ENCODE measurements around the gene BEND7.
A peak's percentile ranks its signal among the peaks of the same experiment; 100 is the strongest.
"Not testable (repeated sequence)": the region's sequence is repeated elsewhere in the genome, so short reads cannot be mapped to it uniquely, and the experiment has no call there.

Gene BEND7

GRCh38 chr10:13441476-13441875 is 87.3 kb downstream of the BEND7 start:
- Mint-ChIP-seq H3K4me3 (no peak overlapping the region), H3K9me3 (no peaks in the 10 kb centered on the region), H3K4me1 (ENCODE audit: low read depth) (peaks cover 4% of the 10 kb centered on the region), H3K27ac (no peak overlapping the region), H3K36me3 (ENCODE audit: low read depth) (no peaks in the 10 kb centered on the region), H3K27me3 (ENCODE audit: low read depth) (peaks cover 46% of the 10 kb centered on the region)
- no peak for DNase-seq (ENCODE audit: low spot score)

GRCh38 chr10:13440185-13441061 is 88.4 kb downstream of the BEND7 start:
- Mint-ChIP-seq H3K36me3 (ENCODE audit: low read depth) (no peaks in the 10 kb centered on the region), H3K4me1 (ENCODE audit: low read depth) (peaks cover 4% of the 10 kb centered on the region), H3K27ac (no peak overlapping the region), H3K4me3 (peak overlapping the region; percentile 68), H3K27me3 (ENCODE audit: low read depth) (peaks cover 46% of the 10 kb centered on the region), H3K9me3 (no peaks in the 10 kb centered on the region)
- peak; percentile 43 for DNase-seq (ENCODE audit: low spot score)

GRCh38 chr10:13439313-13440184 is 89.3 kb downstream of the BEND7 start:
- H3K9me3 Mint-ChIP-seq, result no peaks in the 10 kb centered on the region
- H3K4me1 Mint-ChIP-seq (ENCODE audit: low read depth), result peaks cover 4% of the 10 kb centered on the region
- DNase-seq (ENCODE audit: low spot score), result no peak
- H3K27me3 Mint-ChIP-seq (ENCODE audit: low read depth), result peaks cover 44% of the 10 kb centered on the region
- H3K27ac Mint-ChIP-seq, result no peak overlapping the region
- H3K36me3 Mint-ChIP-seq (ENCODE audit: low read depth), result no peaks in the 10 kb centered on the region
- H3K4me3 Mint-ChIP-seq, result peak overlapping the region; percentile 68

- H3K4me3 Mint-ChIP-seq, result no peak overlapping the region
- no peaks in the 10 kb centered on the region for H3K9me3 Mint-ChIP-seq
- peaks cover 4% of the 10 kb centered on the region for H3K4me1 Mint-ChIP-seq (ENCODE audit: low read depth)
- DNase-seq (ENCODE audit: low spot score), result no peak
- H3K27ac Mint-ChIP-seq, result no peak overlapping the region
- H3K36me3 Mint-ChIP-seq (ENCODE audit: low read depth), result no peaks in the 10 kb centered on the region
- peaks cover 41% of the 10 kb centered on the region for H3K27me3 Mint-ChIP-seq (ENCODE audit: low read depth)
Measured at GRCh38 chr10:13437026-13437555, 91.7 kb downstream of the BEND7 start.

- H3K27ac Mint-ChIP-seq; H3K9me3 Mint-ChIP-seq; H3K27me3 Mint-ChIP-seq (ENCODE audit: low read depth); H3K36me3 Mint-ChIP-seq (ENCODE audit: low read depth); DNase-seq (ENCODE audit: low spot score); H3K4me1 Mint-ChIP-seq (ENCODE audit: low read depth); H3K4me3 Mint-ChIP-seq: not testable (repeated sequence)
Measured at GRCh38 chr10:13427943-13428342, 100.9 kb downstream of the BEND7 start.

- Mint-ChIP-seq H3K27me3 (ENCODE audit: low read depth) (peaks cover 9% of the 10 kb centered on the region), H3K4me1 (ENCODE audit: low read depth) (no peaks in the 10 kb centered on the region), H3K4me3 (no peak overlapping the region), H3K27ac (no peak overlapping the region), H3K36me3 (ENCODE audit: low read depth) (no peaks in the 10 kb centered on the region), H3K9me3 (no peaks in the 10 kb centered on the region)
- DNase-seq (ENCODE audit: low spot score), result no peak
Measured at GRCh38 chr10:13425397-13425796, 103.4 kb downstream of the BEND7 start.

GRCh38 chr10:13422800-13423199 is 106.0 kb downstream of the BEND7 start:
- no peak overlapping the region for H3K4me3 Mint-ChIP-seq
- H3K27me3 Mint-ChIP-seq (ENCODE audit: low read depth), result peaks cover 9% of the 10 kb centered on the region
- no peak overlapping the region for H3K27ac Mint-ChIP-seq
- H3K36me3 Mint-ChIP-seq (ENCODE audit: low read depth), result no peaks in the 10 kb centered on the region
- no peak for DNase-seq (ENCODE audit: low spot score)
- no peaks in the 10 kb centered on the region for H3K9me3 Mint-ChIP-seq
- H3K4me1 Mint-ChIP-seq (ENCODE audit: low read depth), result no peaks in the 10 kb centered on the region

GRCh38 chr10:13421382-13421917 is 107.4 kb downstream of the BEND7 start:
- no peak for DNase-seq (ENCODE audit: low spot score)
- no peaks in the 10 kb centered on the region for H3K9me3 Mint-ChIP-seq
- no peaks in the 10 kb centered on the region for H3K36me3 Mint-ChIP-seq (ENCODE audit: low read depth)
- no peak overlapping the region for H3K4me3 Mint-ChIP-seq
- no peak overlapping the region for H3K27ac Mint-ChIP-seq
- no peaks in the 10 kb centered on the region for H3K4me1 Mint-ChIP-seq (ENCODE audit: low read depth)
- peaks cover 9% of the 10 kb centered on the region for H3K27me3 Mint-ChIP-seq (ENCODE audit: low read depth)

- peaks cover 3% of the 10 kb centered on the region for H3K27me3 Mint-ChIP-seq (ENCODE audit: low read depth)
- H3K27ac Mint-ChIP-seq, result no peak overlapping the region
- no peak overlapping the region for H3K4me3 Mint-ChIP-seq
- H3K4me1 Mint-ChIP-seq (ENCODE audit: low read depth), result no peaks in the 10 kb centered on the region
- no peak for DNase-seq (ENCODE audit: low spot score)
- no peaks in the 10 kb centered on the region for H3K36me3 Mint-ChIP-seq (ENCODE audit: low read depth)
- H3K9me3 Mint-ChIP-seq, result no peaks in the 10 kb centered on the region
Measured at GRCh38 chr10:13420532-13421307, 108.1 kb downstream of the BEND7 start.

GRCh38 chr10:13417459-13418126 is 111.2 kb downstream of the BEND7 start:
- DNase-seq (ENCODE audit: low spot score), result no peak
- H3K4me1 Mint-ChIP-seq (ENCODE audit: low read depth), result no peaks in the 10 kb centered on the region
- no peaks in the 10 kb centered on the region for H3K27me3 Mint-ChIP-seq (ENCODE audit: low read depth)
- no peak overlapping the region for H3K27ac Mint-ChIP-seq
- H3K9me3 Mint-ChIP-seq, result peaks cover 4% of the 10 kb centered on the region
- no peaks in the 10 kb centered on the region for H3K36me3 Mint-ChIP-seq (ENCODE audit: low read depth)
- H3K4me3 Mint-ChIP-seq, result no peak overlapping the region

- no peak overlapping the region for H3K4me3 Mint-ChIP-seq
- H3K27ac Mint-ChIP-seq, result no peak overlapping the region
- H3K4me1 Mint-ChIP-seq (ENCODE audit: low read depth), result no peaks in the 10 kb centered on the region
- no peaks in the 10 kb centered on the region for H3K36me3 Mint-ChIP-seq (ENCODE audit: low read depth)
- H3K27me3 Mint-ChIP-seq (ENCODE audit: low read depth), result no peaks in the 10 kb centered on the region
- H3K9me3 Mint-ChIP-seq, result peaks cover 4% of the 10 kb centered on the region
- no peak for DNase-seq (ENCODE audit: low spot score)
Measured at GRCh38 chr10:13416760-13417159, 112.1 kb downstream of the BEND7 start.

GRCh38 chr10:13414855-13415254 is 114.0 kb downstream of the BEND7 start:
- Mint-ChIP-seq H3K36me3 (ENCODE audit: low read depth) (no peaks in the 10 kb centered on the region), H3K4me3 (no peak overlapping the region), H3K4me1 (ENCODE audit: low read depth) (no peaks in the 10 kb centered on the region), H3K27ac (no peak overlapping the region), H3K27me3 (ENCODE audit: low read depth) (no peaks in the 10 kb centered on the region), H3K9me3 (peaks cover 4% of the 10 kb centered on the region)
- DNase-seq (ENCODE audit: low spot score), result no peak

- no peaks in the 10 kb centered on the region for H3K27me3 Mint-ChIP-seq (ENCODE audit: low read depth)
- no peak overlapping the region for H3K4me3 Mint-ChIP-seq
- no peaks in the 10 kb centered on the region for H3K4me1 Mint-ChIP-seq (ENCODE audit: low read depth)
- no peak for DNase-seq (ENCODE audit: low spot score)
- peaks cover 4% of the 10 kb centered on the region for H3K9me3 Mint-ChIP-seq
- no peak overlapping the region for H3K27ac Mint-ChIP-seq
- no peaks in the 10 kb centered on the region for H3K36me3 Mint-ChIP-seq (ENCODE audit: low read depth)
Measured at GRCh38 chr10:13414137-13414536, 114.7 kb downstream of the BEND7 start.
